ENCODE measurements around the gene GRXCR2. TPM values are rescaled to one million over a fixed set of nuclear protein-coding genes. Genes with fewer than 3 reads are reported as not detected.

The GRXCR2 gene
- total RNA-seq, 1 experiment from 2014 or later, result not detected

DNA sequence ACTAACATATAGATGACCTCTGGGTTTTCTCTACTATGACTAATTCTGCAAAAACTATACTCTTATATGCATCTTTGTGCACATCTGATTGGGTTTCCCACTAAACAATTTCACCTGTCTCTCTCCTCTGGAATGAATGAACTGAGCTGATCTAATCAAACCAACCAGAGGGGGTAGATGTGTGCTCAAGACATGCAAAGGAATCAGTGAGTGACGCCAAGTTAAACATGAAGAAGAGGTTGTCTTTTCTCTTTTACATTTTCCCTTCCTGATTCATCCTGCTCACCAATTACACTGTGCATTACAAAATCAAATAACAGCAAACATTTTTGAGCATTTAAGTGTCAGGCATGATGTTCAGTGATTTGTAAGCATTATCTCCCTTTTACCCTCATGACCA, 29.6 kb upstream of the GRXCR2 start:
- no TSS peak for BruUV-seq (replicated peaks)
- ChIA-PET CTCF (interaction anchor here (1.1 kb wide), 1 partner anchor 14 kb away, joined by 3 read pairs; no protein-coding TSS in a partner anchor), POLR2A (no interaction called here), RAD21 (ENCODE audit: low non-redundant PET in 1 of 2, low total read pairs in 2 of 2, uncharacterized antibody in 2 of 2, unreplicated experiment in 2 of 2) (no interaction called here)
- Histone ChIP-seq H3K9ac (ENCODE audit: low read length) (no peak overlapping the region), H3K79me2 (ENCODE audit: insufficient read depth, low read length) (no peaks in the 10 kb centered on the region), H3K9me3 (ENCODE audit: control insufficient read depth in 1 of 2, insufficient read depth in 1 of 2, low read depth in 1 of 2, low read length in 2 of 2) (no peaks in the 10 kb centered on the region; a peak in 1 of 4 replicates), H3K36me3 (ENCODE audit: control insufficient read depth in 1 of 2, insufficient read depth in 2 of 2, low read length in 2 of 2) (no peaks in the 10 kb centered on the region), H3K4me2 (ENCODE audit: low read length) (no peak overlapping the region), H3K9me2 (ENCODE audit: insufficient read depth) (no peaks in the 10 kb centered on the region), H3K27ac (ENCODE audit: low read depth, low read length) (no peak overlapping the region), H3K27me3 (ENCODE audit: insufficient read depth, low read length) (no peaks in the 10 kb centered on the region), H3K4me1 (ENCODE audit: control insufficient read depth in 1 of 2, insufficient read depth in 2 of 2, low read length in 2 of 2) (no peaks in the 10 kb centered on the region), H2AFZ (ENCODE audit: low read depth, low read length, poor library complexity, severe bottlenecking) (no peak overlapping the region), H4K20me1 (ENCODE audit: insufficient read depth) (no peaks in the 10 kb centered on the region), H3K4me3 (replicated peaks in 1 of 2; ENCODE audit: low read depth in 1 of 2, low read length in 2 of 2) (no peak overlapping the region)
- DNase-seq (ENCODE audit: low read depth, low spot score) (no peak), ATAC-seq (no peak)
- TF ChIP-seq, protein P1, sequence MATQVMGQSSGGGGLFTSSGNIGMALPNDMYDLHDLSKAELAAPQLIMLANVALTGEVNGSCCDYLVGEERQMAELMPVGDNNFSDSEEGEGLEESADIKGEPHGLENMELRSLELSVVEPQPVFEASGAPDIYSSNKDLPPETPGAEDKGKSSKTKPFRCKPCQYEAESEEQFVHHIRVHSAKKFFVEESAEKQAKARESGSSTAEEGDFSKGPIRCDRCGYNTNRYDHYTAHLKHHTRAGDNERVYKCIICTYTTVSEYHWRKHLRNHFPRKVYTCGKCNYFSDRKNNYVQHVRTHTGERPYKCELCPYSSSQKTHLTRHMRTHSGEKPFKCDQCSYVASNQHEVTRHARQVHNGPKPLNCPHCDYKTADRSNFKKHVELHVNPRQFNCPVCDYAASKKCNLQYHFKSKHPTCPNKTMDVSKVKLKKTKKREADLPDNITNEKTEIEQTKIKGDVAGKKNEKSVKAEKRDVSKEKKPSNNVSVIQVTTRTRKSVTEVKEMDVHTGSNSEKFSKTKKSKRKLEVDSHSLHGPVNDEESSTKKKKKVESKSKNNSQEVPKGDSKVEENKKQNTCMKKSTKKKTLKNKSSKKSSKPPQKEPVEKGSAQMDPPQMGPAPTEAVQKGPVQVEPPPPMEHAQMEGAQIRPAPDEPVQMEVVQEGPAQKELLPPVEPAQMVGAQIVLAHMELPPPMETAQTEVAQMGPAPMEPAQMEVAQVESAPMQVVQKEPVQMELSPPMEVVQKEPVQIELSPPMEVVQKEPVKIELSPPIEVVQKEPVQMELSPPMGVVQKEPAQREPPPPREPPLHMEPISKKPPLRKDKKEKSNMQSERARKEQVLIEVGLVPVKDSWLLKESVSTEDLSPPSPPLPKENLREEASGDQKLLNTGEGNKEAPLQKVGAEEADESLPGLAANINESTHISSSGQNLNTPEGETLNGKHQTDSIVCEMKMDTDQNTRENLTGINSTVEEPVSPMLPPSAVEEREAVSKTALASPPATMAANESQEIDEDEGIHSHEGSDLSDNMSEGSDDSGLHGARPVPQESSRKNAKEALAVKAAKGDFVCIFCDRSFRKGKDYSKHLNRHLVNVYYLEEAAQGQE (IDR thresholded peaks at IDR 0.05; ENCODE audit: low read depth), result no peak
- TF ChIP-seq JUND (IDR thresholded peaks at IDR 0.05) (no peak), ZFX (IDR thresholded peaks at IDR 0.05) (no peak), EZH2phosphoT487 (IDR thresholded peaks at IDR 0.05; ENCODE audit: borderline replicate concordance) (no peak), ELF1 (IDR thresholded peaks at IDR 0.05; ENCODE audit: borderline replicate concordance, low read depth) (no peak), FOSL1 (IDR thresholded peaks at IDR 0.05; ENCODE audit: low read depth) (no peak)
- TF ChIP-seq, protein P2, sequence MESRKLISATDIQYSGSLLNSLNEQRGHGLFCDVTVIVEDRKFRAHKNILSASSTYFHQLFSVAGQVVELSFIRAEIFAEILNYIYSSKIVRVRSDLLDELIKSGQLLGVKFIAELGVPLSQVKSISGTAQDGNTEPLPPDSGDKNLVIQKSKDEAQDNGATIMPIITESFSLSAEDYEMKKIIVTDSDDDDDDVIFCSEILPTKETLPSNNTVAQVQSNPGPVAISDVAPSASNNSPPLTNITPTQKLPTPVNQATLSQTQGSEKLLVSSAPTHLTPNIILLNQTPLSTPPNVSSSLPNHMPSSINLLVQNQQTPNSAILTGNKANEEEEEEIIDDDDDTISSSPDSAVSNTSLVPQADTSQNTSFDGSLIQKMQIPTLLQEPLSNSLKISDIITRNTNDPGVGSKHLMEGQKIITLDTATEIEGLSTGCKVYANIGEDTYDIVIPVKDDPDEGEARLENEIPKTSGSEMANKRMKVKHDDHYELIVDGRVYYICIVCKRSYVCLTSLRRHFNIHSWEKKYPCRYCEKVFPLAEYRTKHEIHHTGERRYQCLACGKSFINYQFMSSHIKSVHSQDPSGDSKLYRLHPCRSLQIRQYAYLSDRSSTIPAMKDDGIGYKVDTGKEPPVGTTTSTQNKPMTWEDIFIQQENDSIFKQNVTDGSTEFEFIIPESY (IDR thresholded peaks at IDR 0.05; ENCODE audit: extremely low read depth, insufficient replicate concordance, low read length), result no peak
- intact Hi-C loops (cut with micrococcal nuclease), result no loop called here

All from HCT116 (cell line).